ENCODE measurements around the gene HMOX2. TPM values are rescaled to one million over a fixed set of nuclear protein-coding genes. Genes with fewer than 3 reads are reported as not detected.

The HMOX2 gene
- polyA plus RNA-seq, 1 donor (not counting 4 experiments of a cell fraction or from before 2014, with no cell fraction given), result 167 TPM

DNA sequence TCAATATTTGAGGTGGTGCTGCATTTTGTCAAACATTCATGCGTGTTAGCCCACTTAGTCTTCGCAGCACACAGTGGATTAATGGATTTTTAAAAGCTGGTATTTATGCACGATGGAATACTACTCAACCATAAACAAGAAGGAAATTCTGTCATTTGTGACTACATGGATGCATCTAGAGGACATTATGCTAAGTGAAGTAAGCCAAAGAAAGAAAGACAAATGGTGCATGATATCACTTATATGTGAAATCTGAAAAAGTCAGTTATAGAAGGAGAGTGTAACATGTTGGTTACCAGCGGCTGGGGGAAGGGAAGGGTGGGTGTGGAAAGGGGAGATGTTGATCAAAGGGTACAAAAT is 23.0 kb downstream of the HMOX2 start:
- peaks cover 6 to 22% of the 10 kb centered on the region in 2 experiments for H3K36me3 ChIP-seq (ENCODE audit: control insufficient read depth in 2 of 2, extremely low read depth in 1 of 2, insufficient read depth in 2 of 2, low read length in 2 of 2)
- H3K9ac ChIP-seq (ENCODE audit: control insufficient read depth, extremely low read depth, insufficient read depth, low read length), result no peak overlapping the region
- no peak overlapping the region for H2AFZ ChIP-seq (ENCODE audit: control insufficient read depth, low read length)
- no peaks in the 10 kb centered on the region for H3K27me3 ChIP-seq (ENCODE audit: control insufficient read depth, extremely low read depth, insufficient read depth, low read length)
- TF ChIP-seq, protein P1, sequence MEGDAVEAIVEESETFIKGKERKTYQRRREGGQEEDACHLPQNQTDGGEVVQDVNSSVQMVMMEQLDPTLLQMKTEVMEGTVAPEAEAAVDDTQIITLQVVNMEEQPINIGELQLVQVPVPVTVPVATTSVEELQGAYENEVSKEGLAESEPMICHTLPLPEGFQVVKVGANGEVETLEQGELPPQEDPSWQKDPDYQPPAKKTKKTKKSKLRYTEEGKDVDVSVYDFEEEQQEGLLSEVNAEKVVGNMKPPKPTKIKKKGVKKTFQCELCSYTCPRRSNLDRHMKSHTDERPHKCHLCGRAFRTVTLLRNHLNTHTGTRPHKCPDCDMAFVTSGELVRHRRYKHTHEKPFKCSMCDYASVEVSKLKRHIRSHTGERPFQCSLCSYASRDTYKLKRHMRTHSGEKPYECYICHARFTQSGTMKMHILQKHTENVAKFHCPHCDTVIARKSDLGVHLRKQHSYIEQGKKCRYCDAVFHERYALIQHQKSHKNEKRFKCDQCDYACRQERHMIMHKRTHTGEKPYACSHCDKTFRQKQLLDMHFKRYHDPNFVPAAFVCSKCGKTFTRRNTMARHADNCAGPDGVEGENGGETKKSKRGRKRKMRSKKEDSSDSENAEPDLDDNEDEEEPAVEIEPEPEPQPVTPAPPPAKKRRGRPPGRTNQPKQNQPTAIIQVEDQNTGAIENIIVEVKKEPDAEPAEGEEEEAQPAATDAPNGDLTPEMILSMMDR (optimal IDR thresholded peaks at IDR 0.05 in 1 of 3, IDR thresholded peaks at IDR 0.05 in 1 of 3, conservative IDR thresholded peaks at IDR 0.05 in 1 of 3; ENCODE audit: extremely low read depth in 1 of 3, insufficient read depth in 2 of 3, low read length in 3 of 3), result no peak
- TF ChIP-seq EZH2 (IDR thresholded peaks at IDR 0.05; ENCODE audit: low read length), result no peak
- peak overlapping the region; percentile 82 for H3K27ac ChIP-seq (ENCODE audit: control insufficient read depth, insufficient read depth, low read length)
- peaks cover 72% of the 10 kb centered on the region for H3K79me2 ChIP-seq (ENCODE audit: control insufficient read depth, insufficient read depth, low read length)
- no peak for FAIRE-seq
- dilution Hi-C loops (cut with MboI; ENCODE audit: extremely low pct_ligation_motif_present, low sequenced_read_pairs), result no loop called here
- peaks cover 10% of the 10 kb centered on the region for H3K9me1 ChIP-seq (ENCODE audit: control insufficient read depth, extremely low read depth, insufficient read depth, low read length)
- no peak overlapping the region for H3K4me3 ChIP-seq (ENCODE audit: control insufficient read depth in 2 of 3, extremely low read depth in 1 of 3, insufficient read depth in 2 of 3, low read depth in 1 of 3, low read length in 3 of 3)
- H3K4me1 ChIP-seq (ENCODE audit: control insufficient read depth, extremely low read depth, insufficient read depth, low read length), result peaks cover 83% of the 10 kb centered on the region
- peaks cover 20% of the 10 kb centered on the region for H4K20me1 ChIP-seq (ENCODE audit: control insufficient read depth, extremely low read depth, insufficient read depth, low read length)
- H3K4me2 ChIP-seq (ENCODE audit: control insufficient read depth, extremely low read depth, insufficient read depth, low read depth, low read length), result peak overlapping the region; percentile 67
- DNase-seq (ENCODE audit: low read depth, low spot score), result no peak
- H3K9me3 ChIP-seq (ENCODE audit: control insufficient read depth, low read depth, low read length), result no peaks in the 10 kb centered on the region

DNA sequence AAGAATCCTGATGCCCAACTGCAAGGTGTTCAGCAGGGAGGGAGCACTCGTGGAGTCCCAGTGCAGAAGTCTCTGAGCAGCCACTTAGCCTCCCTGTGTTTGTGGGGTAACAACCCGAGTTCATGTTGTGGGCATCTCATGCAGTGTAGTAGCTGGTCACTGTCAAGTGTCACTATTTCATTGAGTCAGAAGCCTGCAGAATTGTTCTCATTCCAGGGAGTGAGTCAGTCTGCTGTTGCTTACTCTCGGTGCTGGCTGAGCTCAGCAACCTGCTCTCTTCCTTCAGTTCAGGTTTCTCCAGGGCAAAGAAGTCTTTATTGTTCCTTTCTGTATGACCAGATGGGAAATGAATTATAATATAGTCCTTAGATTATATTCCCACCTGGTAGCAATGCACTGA is 24.1 kb downstream of the HMOX2 start:
- peak overlapping the region in 2 of 3 experiments; percentile 45 to 50 for H3K4me3 ChIP-seq (ENCODE audit: control insufficient read depth in 2 of 3, extremely low read depth in 1 of 3, insufficient read depth in 2 of 3, low read depth in 1 of 3, low read length in 3 of 3)
- DNase-seq (ENCODE audit: low read depth, low spot score) (no peak), FAIRE-seq (peak; percentile 92)
- TF ChIP-seq EZH2 (IDR thresholded peaks at IDR 0.05; ENCODE audit: low read length), result no peak
- TF ChIP-seq, protein P1 (optimal IDR thresholded peaks at IDR 0.05 in 1 of 3, IDR thresholded peaks at IDR 0.05 in 1 of 3, conservative IDR thresholded peaks at IDR 0.05 in 1 of 3; ENCODE audit: extremely low read depth in 1 of 3, insufficient read depth in 2 of 3, low read length in 3 of 3), result no peak
- H3K79me2 ChIP-seq (ENCODE audit: control insufficient read depth, insufficient read depth, low read length), result peaks cover 81% of the 10 kb centered on the region
- peaks cover 6 to 22% of the 10 kb centered on the region in 2 experiments for H3K36me3 ChIP-seq (ENCODE audit: control insufficient read depth in 2 of 2, extremely low read depth in 1 of 2, insufficient read depth in 2 of 2, low read length in 2 of 2)
- peak overlapping the region; percentile 65 for H3K9ac ChIP-seq (ENCODE audit: control insufficient read depth, extremely low read depth, insufficient read depth, low read length)
- peaks cover 72% of the 10 kb centered on the region for H3K4me1 ChIP-seq (ENCODE audit: control insufficient read depth, extremely low read depth, insufficient read depth, low read length)
- H3K27me3 ChIP-seq (ENCODE audit: control insufficient read depth, extremely low read depth, insufficient read depth, low read length), result no peaks in the 10 kb centered on the region
- no peaks in the 10 kb centered on the region for H3K9me3 ChIP-seq (ENCODE audit: control insufficient read depth, low read depth, low read length)
- dilution Hi-C loops (cut with MboI; ENCODE audit: extremely low pct_ligation_motif_present, low sequenced_read_pairs), result no loop called here
- peaks cover 21% of the 10 kb centered on the region for H4K20me1 ChIP-seq (ENCODE audit: control insufficient read depth, extremely low read depth, insufficient read depth, low read length)
- peak overlapping the region; percentile 93 for H3K4me2 ChIP-seq (ENCODE audit: control insufficient read depth, extremely low read depth, insufficient read depth, low read depth, low read length)
- H2AFZ ChIP-seq (ENCODE audit: control insufficient read depth, low read length), result no peak overlapping the region
- peak overlapping the region; percentile 86 for H3K27ac ChIP-seq (ENCODE audit: control insufficient read depth, insufficient read depth, low read length)
- H3K9me1 ChIP-seq (ENCODE audit: control insufficient read depth, extremely low read depth, insufficient read depth, low read length), result peaks cover 10% of the 10 kb centered on the region
